ENCODE measurements around the gene GNAI3. TPM values are rescaled to one million over a fixed set of nuclear protein-coding genes. Genes with fewer than 3 reads are reported as not detected.

The GNAI3 gene
- total RNA-seq, 1 donor from 2014 or later, result 14.9 TPM

DNA sequence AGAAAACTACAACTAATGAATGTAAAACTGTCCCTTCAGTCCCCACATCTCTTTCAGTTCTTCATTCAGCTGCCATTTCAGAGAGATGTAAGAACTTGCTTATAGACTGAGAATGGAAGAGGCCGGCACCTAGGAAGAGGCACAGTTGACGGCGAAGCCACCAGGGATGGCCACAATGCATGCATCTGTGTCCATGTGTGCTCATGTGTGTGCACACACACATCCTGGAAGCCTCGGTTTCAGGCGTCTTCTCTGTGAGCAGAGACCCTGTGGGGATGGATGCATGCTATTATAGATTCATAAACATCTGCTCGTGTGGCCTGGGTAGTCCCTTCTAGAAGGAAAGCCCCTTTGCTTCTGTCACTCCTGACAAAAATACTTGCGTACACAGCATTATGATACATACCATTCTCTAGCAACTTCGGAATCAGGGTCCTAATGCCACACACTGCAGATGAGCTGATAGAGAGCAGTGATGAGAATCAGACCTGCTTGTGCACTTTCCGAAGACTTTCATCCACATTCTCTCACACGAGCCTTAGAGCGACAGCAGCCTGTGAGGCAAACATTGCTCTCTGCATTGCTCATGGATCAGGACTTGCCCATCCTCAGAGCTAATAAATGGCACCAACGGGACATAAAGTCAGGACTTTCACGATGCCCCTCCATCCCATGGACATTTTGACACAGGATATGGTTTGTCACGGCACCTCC, 21.2 kb upstream of the GNAI3 start:
- no peak for DNase-seq (ENCODE audit: low read depth in 2 of 2)

DNA sequence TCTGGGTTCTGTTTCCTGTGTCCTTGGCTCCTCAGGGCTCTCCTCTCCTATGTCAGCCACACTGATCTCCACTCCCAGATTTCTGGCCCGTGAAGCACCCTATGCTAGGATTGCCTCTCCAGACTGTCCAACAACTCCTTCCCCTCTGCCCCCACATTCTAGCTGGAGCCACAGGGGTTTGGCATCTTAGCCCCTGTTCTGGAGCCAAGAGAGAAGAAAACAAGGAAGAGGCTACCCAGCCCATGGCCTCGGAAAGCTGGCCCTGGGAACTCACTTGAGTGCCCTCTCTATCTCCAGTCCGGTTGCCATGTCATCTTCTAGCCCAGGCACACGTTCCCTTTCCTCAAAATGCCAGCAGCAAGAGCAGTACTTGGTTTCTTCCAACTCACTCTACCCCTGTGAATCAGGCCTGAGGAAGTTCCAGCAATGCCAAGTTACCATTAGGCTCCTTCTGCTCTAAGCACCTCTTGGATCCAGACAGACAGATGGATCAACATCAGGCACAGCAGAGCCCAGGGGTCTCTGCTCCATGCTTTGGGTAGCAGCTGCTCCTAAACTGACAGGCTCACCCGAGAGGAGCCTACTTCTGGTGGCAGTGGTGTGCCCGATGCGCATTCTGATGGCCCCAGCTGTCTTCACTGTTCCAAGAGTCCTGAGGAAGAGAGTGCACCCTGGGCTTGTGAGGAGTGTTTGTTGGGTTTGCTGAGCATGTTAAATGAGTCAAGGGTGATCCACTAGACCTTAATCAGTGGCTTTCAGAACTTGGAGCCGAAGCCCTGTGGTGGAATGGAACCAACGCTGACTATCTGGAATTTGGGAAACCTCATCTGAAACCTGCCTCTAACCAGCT, 20.3 kb upstream of the GNAI3 start:
- no peak for DNase-seq (ENCODE audit: low read depth in 2 of 2)

- no peak for DNase-seq (ENCODE audit: low read depth in 2 of 2)
These were observed 19.7 kb upstream of the GNAI3 start for GRCh38 chr1:109528712-109529111.

GRCh38 chr1:109529881-109530456, 18.4 kb upstream of the GNAI3 start:
- no peak for DNase-seq (ENCODE audit: low read depth in 2 of 2)

DNA sequence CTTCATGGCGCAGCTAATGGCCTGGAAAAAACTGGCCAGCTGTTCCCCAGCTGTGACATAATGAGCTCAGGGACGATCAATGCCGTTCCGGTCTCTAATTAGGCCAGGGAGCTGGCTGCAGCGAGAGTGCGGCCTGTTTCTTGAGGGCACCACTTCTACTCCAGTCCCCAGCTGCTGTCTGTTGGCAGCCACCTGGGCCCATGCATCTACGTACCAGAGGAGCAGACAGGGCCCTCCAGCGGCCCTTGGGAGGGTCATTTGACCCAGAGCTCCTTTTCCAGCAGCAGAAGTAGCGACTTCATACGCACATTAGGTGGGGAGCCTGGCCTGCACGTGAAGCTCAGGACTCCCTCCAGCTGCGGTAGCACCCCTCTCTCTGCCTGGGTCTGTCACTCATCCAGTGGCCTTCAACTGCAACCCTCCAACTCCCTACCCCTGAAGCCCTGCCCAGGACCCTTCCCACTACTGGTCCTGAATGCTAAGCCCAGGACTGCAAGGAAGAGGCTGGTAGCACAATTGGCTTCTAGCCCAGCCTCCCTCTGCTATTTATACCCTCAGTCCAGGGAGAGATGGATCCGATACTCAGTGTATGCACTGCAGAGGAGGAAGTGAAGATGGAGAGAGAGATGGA, 17.8 kb upstream of the GNAI3 start:
- no peak for DNase-seq (ENCODE audit: low read depth in 2 of 2)

GRCh38 chr1:109531380-109531779, 17.0 kb upstream of the GNAI3 start:
- DNase-seq (ENCODE audit: low read depth in 2 of 2), result no peak

- DNase-seq (ENCODE audit: low read depth in 2 of 2), result no peak
These were observed 16.5 kb upstream of the GNAI3 start for GRCh38 chr1:109531826-109532364.

DNA sequence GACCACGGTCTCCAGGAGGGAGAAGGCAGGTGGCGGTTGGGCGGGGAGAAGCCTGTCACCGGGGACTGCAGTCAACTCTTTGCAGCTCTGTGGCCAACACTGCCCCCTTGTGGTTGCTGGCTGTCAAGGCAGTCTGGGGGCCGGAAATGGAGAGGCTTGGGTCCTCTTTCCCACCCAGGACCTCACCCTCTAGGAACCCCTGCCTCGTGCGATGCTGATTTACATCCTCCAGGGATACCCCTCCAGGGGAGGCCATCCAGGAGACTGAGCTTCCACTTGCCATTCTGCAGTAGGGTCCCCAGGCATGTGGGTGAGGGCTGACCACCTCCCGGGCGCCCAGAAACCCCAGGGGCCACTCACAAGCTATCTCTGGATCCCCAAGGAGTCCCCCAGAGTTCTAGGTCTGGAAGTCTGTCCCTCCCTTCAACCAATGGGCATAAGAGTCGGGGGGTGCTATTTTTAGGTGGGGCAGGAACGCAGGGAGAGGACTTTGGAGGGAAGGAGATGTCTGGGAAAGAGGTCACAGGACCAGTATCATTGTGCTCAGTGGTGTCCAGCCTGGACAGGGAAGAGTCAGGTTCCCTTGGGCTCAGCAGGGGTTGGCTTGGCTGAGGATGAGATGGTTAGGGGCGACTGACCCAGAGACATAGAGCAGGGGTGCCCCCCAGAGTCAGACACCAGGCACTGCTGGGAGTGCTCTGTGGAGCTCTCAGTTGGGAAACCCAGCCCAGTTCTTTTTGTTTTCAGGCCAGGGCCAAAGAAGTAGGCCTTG, 15.9 kb upstream of the GNAI3 start:
- peak in 1 of 2 donors; percentile 66 for DNase-seq (ENCODE audit: low read depth in 2 of 2)

DNA sequence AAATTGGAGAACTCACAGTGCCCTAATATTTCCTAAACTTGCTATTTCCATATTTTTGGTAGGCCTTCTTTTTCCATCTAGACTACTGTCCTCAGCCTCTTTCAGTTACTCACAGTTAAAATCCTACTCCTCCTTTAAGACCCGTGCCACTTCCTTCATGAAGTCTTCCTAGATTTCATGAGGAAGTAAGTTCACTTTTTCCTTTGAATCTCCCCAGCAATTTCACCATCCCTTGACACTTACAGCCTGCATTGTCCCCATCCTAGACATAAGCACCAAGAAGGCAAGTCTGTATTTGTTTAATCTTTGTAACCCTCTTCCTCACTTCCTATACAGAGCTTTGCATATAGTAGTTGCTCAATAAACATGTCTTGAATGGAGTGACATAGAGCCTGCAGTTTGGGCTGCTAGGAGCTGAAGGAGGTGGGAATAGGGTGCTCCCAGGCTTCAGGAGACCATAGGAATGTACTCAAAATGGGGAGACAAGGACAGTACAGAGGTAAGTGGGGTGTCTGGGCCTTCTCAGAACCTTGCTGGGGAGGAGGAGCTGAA, 14.0 kb upstream of the GNAI3 start:
- no peak for DNase-seq (ENCODE audit: low read depth in 2 of 2)

DNA sequence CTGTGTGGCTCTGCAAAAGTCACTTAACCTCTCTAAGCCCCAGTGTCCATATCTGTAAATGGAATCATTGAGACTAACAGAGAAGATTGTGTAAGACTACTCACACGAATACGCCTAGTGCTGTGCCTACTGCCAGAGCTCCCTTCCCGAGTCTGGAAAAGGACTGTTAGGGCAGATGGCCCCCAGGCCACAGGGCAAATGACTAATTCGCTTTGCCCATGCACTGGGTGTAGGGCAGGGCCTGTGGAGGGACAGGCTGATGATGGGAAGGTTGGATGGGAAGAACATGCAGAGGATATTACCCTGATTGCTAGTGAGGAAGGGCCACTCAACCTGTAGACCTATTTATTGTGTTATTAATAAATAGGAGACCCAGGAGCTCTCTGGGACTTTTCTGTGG, 12.9 kb upstream of the GNAI3 start:
- no peak for DNase-seq (ENCODE audit: low read depth in 2 of 2)

DNA sequence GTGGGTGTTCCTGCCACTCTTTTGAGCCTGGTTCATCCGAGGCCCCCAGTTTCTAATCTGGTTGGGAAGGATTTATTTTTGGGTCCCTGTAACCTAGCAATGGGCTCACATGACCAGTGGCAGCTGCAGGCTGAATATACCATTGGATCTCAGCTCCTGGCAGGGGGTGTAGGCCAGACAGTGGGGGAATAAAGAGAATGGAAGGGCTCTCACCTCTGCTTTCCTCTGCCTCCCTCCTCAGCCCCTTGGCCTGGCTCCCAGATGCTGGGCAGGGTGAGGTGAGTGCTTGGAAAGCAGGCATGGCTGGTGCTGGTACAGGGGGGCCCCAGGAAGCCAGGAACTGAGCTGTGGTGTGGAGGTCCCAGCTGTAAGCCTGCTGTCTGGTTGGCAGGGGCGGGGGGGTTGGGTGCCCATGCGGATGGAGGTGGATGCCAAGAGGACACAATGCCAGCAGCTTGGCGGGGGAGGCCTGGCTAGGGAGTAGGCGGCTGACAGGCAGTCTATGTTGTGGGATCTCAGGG, 12.4 kb upstream of the GNAI3 start:
- DNase-seq (ENCODE audit: low read depth in 2 of 2), result no peak

GRCh38 chr1:109537450-109538178, 10.8 kb upstream of the GNAI3 start:
- no peak for DNase-seq (ENCODE audit: low read depth in 2 of 2)

GRCh38 chr1:109538827-109539555, 9.4 kb upstream of the GNAI3 start:
- DNase-seq (ENCODE audit: low read depth in 2 of 2), result no peak

DNA sequence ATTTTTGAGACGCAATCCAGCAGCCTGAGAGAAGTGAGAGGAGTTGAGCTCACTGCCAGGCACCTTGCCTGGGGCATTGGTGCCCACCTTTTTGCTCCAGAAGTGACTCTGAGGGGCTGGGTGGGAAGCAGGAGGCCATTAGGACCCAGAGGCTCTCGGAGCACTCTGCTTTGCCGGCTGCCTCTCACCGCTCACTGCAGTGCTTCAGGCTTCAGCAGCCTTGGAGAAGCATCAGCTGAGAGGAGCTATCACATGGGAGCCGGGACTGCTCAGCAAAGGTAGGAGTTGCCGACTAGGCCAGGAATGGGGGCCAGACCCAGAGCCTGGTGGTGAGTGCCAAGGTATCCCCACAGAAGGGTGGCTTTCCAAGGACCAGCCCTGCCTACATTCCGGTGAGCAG, 8.7 kb upstream of the GNAI3 start, which contains the start of gene GPR61:
Gene GPR61 (plus strand): TSS at position 197 of the 400 bp plus-strand sequence. CDS start 3,151 bp downstream, outside the sequence.
- no peak for DNase-seq (ENCODE audit: low read depth in 2 of 2)

DNA sequence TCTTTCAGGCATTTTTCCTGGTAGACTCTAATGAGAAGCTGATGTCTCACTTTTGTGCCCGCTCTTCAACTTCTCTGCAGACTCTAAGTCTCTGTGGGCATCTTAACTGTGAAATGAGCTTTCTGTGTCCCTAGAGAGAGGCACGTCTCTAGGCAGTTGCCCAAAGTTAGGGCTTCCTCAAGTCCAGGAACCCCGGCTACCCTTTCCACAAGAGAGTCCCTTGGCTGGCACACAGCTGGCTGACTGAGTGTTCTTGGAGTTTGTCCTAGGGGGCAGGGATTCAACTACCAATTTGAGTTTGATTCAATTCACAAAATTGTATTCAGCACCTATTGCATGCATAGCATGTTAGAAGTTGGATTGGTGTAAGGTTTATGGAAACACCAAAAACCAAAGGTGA, 7.3 kb upstream of the GNAI3 start:
- no peak for DNase-seq (ENCODE audit: low read depth in 2 of 2)

GRCh38 chr1:109542657-109543056, 5.8 kb upstream of the GNAI3 start:
- DNase-seq (ENCODE audit: low read depth in 2 of 2), result no peak

GRCh38 chr1:109543283-109543987, 5.0 kb upstream of the GNAI3 start:
- DNase-seq (ENCODE audit: low read depth in 2 of 2), result no peak

- DNase-seq (ENCODE audit: low read depth in 2 of 2), result no peak
These were observed 4.3 kb upstream of the GNAI3 start for GRCh38 chr1:109543988-109544735.

Data from dermis microvascular lymphatic vessel endothelial cell (primary cell).